ENCODE results near the gene RASSF3.
"Not testable (repeated sequence)": the region's sequence is repeated elsewhere in the genome, so short reads cannot be mapped to it uniquely, and the experiment has no call there.

RASSF3 gene

GRCh38 chr12:64650762-64651161, 40.5 kb downstream of the RASSF3 start:
- TF ChIP-seq CTCF (IDR thresholded peaks at IDR 0.05; ENCODE audit: borderline replicate concordance, insufficient read depth, low read depth, low read length), result no peak
- H3K4me3 ChIP-seq (ENCODE audit: low read depth, low read length), result no peak overlapping the region

GRCh38 chr12:64652346-64652745, 42.1 kb downstream of the RASSF3 start:
- TF ChIP-seq CTCF (IDR thresholded peaks at IDR 0.05; ENCODE audit: borderline replicate concordance, insufficient read depth, low read depth, low read length), result no peak
- H3K4me3 ChIP-seq (ENCODE audit: low read depth, low read length), result no peak overlapping the region

- no peak for TF ChIP-seq CTCF (IDR thresholded peaks at IDR 0.05; ENCODE audit: borderline replicate concordance, insufficient read depth, low read depth, low read length)
- H3K4me3 ChIP-seq (ENCODE audit: low read depth, low read length), result no peak overlapping the region
Measured at GRCh38 chr12:64653123-64653522, 42.8 kb downstream of the RASSF3 start.

- H3K4me3 ChIP-seq (ENCODE audit: low read depth, low read length), result not testable (repeated sequence)
Measured at GRCh38 chr12:64653907-64654306, 43.6 kb downstream of the RASSF3 start.

- TF ChIP-seq CTCF (IDR thresholded peaks at IDR 0.05; ENCODE audit: borderline replicate concordance, insufficient read depth, low read depth, low read length), result no peak
- no peak overlapping the region for H3K4me3 ChIP-seq (ENCODE audit: low read depth, low read length)
Measured at GRCh38 chr12:64655141-64655540, 44.8 kb downstream of the RASSF3 start.

- no peak overlapping the region for H3K4me3 ChIP-seq (ENCODE audit: low read depth, low read length)
- no peak for TF ChIP-seq CTCF (IDR thresholded peaks at IDR 0.05; ENCODE audit: borderline replicate concordance, insufficient read depth, low read depth, low read length)
Measured at GRCh38 chr12:64656429-64656828, 46.1 kb downstream of the RASSF3 start.

- H3K4me3 ChIP-seq (ENCODE audit: low read depth, low read length), result no peak overlapping the region
- no peak for TF ChIP-seq CTCF (IDR thresholded peaks at IDR 0.05; ENCODE audit: borderline replicate concordance, insufficient read depth, low read depth, low read length)
Measured at GRCh38 chr12:64658892-64659481, 48.7 kb downstream of the RASSF3 start.
